NCI-H1436 (cell line): ENCODE results near the gene STAG1.
"Not testable (repeated sequence)": the region's sequence is repeated elsewhere in the genome, so short reads cannot be mapped to it uniquely, and the experiment has no call there.

Experiments
- DNase-seq: peaks from one replicate; lab custom pipeline; 2025; lab: John Stamatoyannopoulos, UW

Gene STAG1

GRCh38 chr3:136390574-136390973 is 361.6 kb downstream of the STAG1 start:
- DNase-seq: no peak

GRCh38 chr3:136387031-136387430 is 365.1 kb downstream of the STAG1 start:
- no peak for DNase-seq

DNA sequence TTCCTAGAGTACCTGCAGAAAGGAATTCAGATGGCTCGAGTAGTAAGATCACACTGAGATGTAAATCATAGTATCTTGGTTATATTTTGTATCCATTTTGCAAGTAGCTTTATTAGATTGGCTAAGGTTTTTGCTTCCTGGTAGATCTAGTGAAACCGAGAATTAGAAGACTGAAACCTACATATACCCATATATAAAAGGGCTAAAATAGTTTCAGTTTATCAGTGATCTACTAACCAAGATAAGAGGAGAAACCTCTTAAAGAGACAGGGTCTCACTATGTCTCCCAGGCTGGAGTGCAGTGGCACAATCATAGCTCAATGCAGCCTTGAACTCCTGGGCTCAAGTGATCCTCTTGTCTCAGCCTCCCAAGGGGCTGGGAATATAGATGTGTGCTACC is 366.7 kb downstream of the STAG1 start:
- DNase-seq: no peak

DNA sequence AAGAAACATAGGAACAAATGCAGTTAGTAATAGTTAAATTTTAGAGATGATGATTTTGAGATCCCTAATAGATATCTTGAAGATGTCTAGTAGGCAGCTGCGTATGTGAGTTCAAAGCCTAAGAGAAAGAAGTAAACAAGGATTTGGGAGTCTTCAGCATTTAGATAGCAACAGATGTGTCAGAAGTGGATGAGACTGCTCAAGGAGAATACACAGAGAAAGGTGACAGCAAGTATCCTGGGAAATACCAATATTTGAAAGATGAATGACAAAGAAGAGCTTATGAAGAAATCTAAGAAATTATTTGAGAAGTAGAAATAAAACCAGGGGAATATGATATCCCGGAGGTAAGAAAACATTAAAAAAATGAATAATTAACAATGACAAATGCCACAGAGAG is 371.1 kb downstream of the STAG1 start:
- no peak for DNase-seq

- no peak for DNase-seq
Observed at GRCh38 chr3:136380530-136380929, 371.6 kb downstream of the STAG1 start.

DNA sequence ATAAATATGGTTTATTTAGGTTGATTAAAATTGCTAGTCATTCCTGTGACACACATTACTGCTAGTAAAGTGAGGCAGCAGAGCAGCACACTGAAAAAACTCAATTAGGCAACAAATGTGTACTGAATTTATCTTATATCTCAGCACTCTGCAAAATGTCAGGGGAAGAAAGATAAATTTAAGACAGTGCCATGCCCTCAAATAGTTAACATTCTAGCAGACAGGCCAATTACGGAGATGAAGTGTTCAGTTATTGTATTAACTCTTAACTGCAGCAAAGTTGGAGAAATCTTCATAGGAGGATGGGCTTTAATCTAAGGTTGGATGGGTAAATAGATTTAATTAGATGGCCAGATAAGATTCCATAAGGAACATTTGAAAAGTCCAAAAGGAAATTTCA is 374.2 kb downstream of the STAG1 start:
- no peak for DNase-seq

DNA sequence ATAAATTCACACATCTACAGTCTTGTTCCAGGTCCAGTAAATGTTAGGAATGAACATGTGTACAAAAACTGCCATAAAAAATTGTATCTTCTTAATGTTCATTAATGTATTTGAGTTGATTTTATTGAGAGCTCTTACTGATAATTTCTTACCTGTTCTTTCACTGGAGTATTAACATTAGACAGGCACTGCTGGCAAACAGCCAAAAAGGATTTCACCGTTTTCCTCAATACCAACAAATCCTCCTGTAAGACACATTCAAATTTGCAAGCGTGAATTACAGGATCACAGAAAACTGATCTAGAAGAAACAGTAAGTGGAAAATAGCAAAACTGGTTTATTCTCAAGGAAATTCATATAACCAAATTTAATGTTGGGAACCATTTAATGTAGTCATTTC is 374.7 kb downstream of the STAG1 start:
- DNase-seq: no peak

DNA sequence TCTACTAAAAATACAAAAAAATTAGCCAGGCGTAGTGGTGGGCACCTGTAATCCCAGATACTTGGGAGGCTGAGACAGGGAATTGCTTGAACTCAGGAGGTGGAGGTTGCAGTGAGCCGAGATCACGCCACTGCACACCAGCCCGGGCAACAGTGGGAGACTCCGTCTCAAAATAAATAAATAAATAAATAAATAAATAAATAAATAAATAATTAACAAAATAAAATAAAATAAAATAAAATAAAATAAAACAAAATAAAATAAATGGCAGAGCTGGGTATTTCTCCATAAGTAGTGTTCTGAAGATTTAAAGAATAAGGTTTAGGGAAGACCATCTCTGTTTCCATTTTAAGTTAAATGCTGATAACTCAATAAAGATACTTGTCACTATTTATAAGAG is 376.4 kb downstream of the STAG1 start:
- DNase-seq: not testable (repeated sequence)

GRCh38 chr3:136366289-136366688 is 385.9 kb downstream of the STAG1 start:
- DNase-seq: peak; percentile 7

DNA sequence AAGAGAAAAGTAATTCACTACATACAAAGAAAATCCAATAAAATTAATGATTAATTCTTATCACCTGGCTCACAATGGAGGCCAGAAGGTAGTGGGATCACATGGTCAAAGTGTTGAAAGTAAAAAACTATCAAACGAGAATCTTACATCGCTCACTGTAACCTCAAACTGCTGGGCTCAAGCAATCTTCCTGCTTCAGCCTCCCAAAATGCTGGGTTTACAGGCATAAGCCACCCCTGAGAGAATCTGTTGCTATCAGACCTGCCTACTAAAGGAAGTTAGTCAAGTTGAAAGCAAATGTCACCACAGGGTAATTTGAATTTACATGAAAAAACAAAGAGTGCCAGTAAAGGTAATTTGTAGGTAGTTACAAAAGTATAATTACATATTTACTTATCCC is 398.7 kb downstream of the STAG1 start:
- DNase-seq: no peak

DNA sequence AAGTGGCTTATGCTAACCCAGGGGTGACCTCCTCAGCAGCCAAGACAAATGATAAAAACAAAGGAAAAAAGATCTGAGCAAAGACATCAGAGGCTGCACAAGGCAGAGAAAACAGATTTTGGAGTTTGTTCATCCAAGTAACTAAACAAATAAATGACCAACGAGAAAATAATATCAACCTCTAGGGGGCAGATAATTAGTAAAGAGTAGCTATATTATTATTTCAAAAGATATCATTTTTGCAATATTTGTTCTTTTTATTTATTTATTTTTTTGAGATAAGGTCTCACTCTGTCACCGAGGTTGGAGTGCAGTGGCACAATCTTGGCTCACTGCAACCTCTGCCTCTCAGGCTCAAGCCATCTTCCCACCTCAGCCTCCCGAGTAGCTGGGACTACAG is 400.3 kb downstream of the STAG1 start:
- no peak for DNase-seq

DNA sequence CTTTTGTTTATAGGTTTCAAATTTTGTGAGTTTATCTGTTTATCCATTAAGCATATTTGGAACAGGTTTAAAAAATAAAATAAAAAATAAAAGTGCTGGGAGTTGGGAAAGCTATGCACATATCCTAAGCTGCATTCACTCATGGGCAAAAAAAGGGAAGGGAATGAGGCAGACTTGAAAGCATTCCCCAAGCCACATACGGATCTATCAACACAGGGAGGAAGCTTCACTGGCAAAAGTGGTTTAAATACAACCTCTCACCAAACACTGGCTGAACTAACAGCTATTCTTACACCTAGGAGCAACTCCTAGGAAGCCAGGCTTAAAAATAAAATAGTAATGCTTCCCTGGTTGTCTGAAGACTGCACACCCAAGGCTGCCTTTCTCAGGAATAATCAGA is 400.8 kb downstream of the STAG1 start:
- no peak for DNase-seq

- no peak for DNase-seq
Observed at GRCh38 chr3:136350557-136350956, 401.6 kb downstream of the STAG1 start.

GRCh38 chr3:136350132-136350531 is 402.0 kb downstream of the STAG1 start:
- DNase-seq: no peak

- no peak for DNase-seq
Observed at GRCh38 chr3:136346486-136346885, 405.7 kb downstream of the STAG1 start.

GRCh38 chr3:136343873-136344555 is 408.2 kb downstream of the STAG1 start:
- no peak for DNase-seq

DNA sequence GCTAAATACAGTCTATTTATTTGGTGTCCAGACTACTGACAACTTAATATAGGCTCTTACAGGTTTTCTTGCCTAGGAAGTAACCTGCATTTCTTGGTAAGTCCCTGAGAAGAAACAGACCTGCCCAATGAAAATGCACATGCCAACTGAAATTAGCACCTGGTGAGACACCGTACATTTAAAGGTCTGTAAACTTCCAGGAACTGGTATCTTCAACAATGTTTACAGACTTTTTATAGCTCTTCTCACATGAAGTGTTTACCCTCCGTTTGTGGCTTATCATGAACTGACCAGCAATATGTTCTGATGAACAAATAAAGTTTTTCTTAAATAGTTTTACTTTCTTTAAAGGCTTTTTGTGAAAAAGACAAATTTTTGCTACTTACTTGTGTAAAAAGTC is 408.7 kb downstream of the STAG1 start:
- DNase-seq: no peak

DNA sequence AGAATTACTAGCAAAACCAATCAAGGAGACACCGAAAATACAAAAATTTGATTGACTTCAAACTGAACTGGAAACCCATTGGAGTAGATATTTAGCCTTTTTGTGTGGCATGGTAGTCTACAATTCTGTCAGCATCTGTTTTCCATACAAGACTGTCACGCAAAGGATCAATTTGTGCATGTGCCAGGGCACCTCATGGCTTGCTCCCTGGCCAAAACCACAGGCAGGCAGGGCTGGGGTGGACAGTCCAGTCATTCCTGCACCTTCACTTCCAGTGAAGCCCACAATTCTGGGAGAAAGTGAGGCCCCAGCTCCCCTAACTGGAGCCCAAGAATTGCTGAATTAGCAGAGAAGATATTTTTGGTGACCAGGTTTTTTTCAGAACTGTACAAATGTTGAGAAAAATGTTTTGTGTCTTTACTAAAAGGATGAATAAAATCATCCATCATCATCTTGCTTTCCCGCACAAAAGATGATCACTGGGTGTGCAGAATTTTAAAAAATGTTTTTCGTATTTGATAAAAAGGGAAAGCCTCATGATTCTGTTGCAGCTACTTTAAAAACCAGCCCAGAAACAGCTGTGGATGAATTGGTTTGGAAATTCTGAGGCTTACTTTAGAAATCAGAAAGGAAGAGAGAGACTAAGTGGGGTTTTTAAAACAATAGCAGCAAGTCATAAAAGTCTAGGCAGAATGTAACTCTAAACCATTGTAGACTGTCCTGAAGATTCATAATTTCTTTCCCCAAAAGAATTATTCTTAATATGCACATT is 415.7 kb downstream of the STAG1 start:
- DNase-seq: no peak

- not testable (repeated sequence) for DNase-seq
Observed at GRCh38 chr3:136334726-136335125, 417.5 kb downstream of the STAG1 start.

GRCh38 chr3:136334209-136334608 is 418.0 kb downstream of the STAG1 start:
- DNase-seq: no peak

GRCh38 chr3:136332776-136333175 is 419.4 kb downstream of the STAG1 start:
- no peak for DNase-seq

GRCh38 chr3:136332302-136332701 is 419.9 kb downstream of the STAG1 start:
- no peak for DNase-seq

- DNase-seq: no peak
Observed at GRCh38 chr3:136330900-136331299, 421.3 kb downstream of the STAG1 start.

GRCh38 chr3:136329593-136329992 is 422.6 kb downstream of the STAG1 start:
- DNase-seq: no peak
